Measurements from ENCODE around the gene GMDS. TPM values are rescaled to one million over a fixed set of nuclear protein-coding genes. Genes with fewer than 3 reads are reported as not detected.
"Not testable (repeated sequence)": the region's sequence is repeated elsewhere in the genome, so short reads cannot be mapped to it uniquely, and the experiment has no call there.

Gene GMDS
- total RNA-seq, 2 experiments from 2014 or later = 30.3 to 38.5 TPM

DNA sequence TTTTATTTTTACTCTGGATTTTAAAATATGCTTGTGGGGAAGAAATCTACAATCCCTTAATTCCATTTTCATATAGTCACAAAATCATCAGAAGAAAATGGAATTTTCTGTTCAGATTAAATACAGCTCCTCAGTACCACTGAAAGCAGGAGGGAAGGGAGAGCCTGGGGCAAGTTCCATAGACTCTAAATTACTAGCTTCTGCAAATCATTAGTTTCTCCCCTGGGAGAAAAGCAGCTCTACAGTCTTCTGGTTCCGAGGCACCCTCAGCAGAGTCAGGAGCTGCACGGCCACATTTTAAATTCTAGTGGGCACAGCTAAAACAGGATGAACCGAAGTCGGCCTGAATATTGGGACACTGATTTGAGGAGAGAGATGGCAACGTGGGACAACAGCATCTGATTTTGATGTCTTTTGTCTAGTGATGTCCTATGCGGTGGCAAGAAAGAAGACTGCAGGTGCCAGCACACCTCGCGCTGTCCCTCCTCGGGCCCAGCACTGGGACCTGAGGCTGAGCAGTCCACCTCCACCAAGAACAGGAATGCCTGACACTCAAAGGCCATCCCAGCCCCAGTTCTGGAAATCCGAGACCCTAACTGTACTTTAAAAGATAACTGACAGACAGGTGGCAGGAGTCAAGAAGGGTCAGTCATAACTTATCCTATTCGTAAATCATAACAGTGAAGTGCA lies 545.0 kb downstream of the GMDS start:
- Mint-ChIP-seq H3K36me3 (ENCODE audit: low read depth) (no peaks in the 10 kb centered on the region), H3K4me3 (no peak overlapping the region), H3K27ac (no peak overlapping the region), H3K27me3 (ENCODE audit: low read depth) (no peaks in the 10 kb centered on the region), H3K4me1 (ENCODE audit: low read depth) (no peaks in the 10 kb centered on the region), H3K9me3 (ENCODE audit: insufficient read depth) (no peaks in the 10 kb centered on the region)
- ChIA-PET POLR2A (no interaction called here), CTCF (no interaction called here)
- ATAC-seq = no peak
- no peak for DNase-seq

DNA sequence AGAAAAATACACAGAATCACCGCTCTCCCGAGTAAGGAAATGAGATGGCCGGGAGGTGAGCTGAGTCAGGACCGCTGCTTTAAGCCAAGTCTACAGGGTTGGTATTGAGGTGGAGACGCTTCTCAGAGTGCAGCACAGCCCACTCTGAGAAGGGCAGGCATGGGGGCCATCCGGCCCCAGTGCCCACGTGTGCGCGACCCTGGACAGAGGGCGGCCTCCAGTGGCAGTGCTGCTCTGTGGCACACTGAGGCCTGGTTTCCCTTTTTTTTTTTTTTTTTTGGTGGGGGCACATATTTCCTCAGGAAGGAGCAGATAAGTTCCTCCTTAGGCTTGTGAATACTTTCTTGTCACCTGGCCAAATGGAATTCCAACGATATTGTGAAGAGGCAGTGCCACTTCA lies 546.9 kb downstream of the GMDS start:
- Mint-ChIP-seq H3K36me3 (ENCODE audit: low read depth) (no peaks in the 10 kb centered on the region), H3K4me1 (ENCODE audit: low read depth) (no peaks in the 10 kb centered on the region), H3K9me3 (ENCODE audit: insufficient read depth) (no peaks in the 10 kb centered on the region), H3K27me3 (ENCODE audit: low read depth) (no peaks in the 10 kb centered on the region), H3K27ac (no peak overlapping the region), H3K4me3 (no peak overlapping the region)
- DNase-seq = no peak
- CTCF ChIA-PET = no interaction called here
- no peak for ATAC-seq
- POLR2A ChIA-PET = no interaction called here

DNA sequence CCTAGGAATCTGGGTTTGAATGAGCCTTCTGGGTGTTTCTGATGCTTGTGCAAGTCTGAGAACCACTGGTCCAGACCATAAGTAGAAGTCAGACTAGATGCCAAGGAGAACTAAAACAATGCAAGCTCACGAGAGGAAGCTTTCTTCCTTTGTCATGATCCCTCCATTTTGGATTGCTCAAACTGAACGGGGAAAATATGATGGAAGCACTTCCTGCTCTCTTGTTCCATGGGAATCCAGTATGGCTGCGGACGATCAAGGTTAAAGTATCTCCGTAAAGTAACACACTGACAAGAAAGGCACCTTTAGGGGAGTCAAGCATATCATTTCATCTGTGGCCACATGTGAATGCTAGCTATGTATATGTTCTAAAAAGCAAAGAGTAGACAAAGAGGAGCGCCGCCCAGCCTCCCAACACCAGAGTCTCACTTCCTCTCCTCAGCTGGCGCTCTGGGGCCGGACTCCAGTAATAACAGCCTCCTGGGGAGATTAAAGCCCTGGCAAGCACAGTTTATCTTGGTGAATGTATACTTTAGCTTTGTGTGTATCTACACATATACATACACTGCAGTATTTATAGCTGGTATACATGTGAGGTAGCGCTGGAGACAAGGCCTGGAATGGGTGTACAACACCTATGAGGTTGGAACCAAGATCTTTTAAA lies 547.6 kb downstream of the GMDS start:
- DNase-seq = no peak
- Mint-ChIP-seq H3K9me3 (ENCODE audit: insufficient read depth) (no peaks in the 10 kb centered on the region), H3K27me3 (ENCODE audit: low read depth) (no peaks in the 10 kb centered on the region), H3K27ac (no peak overlapping the region), H3K36me3 (ENCODE audit: low read depth) (no peaks in the 10 kb centered on the region), H3K4me1 (ENCODE audit: low read depth) (no peaks in the 10 kb centered on the region), H3K4me3 (no peak overlapping the region)
- ChIA-PET POLR2A (no interaction called here), CTCF (interaction anchor here (0.9 kb wide), 1 partner anchor 10 kb away, joined by 3 read pairs; no protein-coding TSS in a partner anchor)
- ATAC-seq = no peak

DNA sequence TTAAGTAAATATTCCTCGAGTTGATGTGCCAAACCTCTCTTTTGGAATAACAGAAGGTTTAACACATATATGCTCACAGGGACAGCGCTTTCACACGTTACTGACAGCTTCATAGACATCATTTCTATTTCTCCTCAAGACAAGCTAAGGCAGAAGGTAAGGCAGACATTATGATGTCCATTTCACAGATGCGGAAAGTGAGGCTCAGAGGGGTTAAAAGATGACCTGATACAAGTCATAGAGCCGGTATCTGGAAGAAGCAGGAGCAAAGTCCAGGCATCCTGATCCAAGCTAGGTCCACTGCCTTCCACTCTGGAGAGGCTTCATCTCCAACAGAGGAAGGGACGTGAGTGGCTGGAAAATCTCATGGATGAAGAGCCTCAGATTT lies 548.9 kb downstream of the GMDS start:
- no peaks in the 10 kb centered on the region for H3K36me3 Mint-ChIP-seq (ENCODE audit: low read depth)
- DNase-seq (no peak), ATAC-seq (no peak)
- CTCF ChIA-PET = no interaction called here
- H3K4me1 Mint-ChIP-seq (ENCODE audit: low read depth) = no peaks in the 10 kb centered on the region
- H3K27me3 Mint-ChIP-seq (ENCODE audit: low read depth) = no peaks in the 10 kb centered on the region
- POLR2A ChIA-PET = no interaction called here
- H3K9me3 Mint-ChIP-seq (ENCODE audit: insufficient read depth) = peaks cover 5% of the 10 kb centered on the region
- H3K4me3 Mint-ChIP-seq = no peak overlapping the region
- no peak overlapping the region for H3K27ac Mint-ChIP-seq

DNA sequence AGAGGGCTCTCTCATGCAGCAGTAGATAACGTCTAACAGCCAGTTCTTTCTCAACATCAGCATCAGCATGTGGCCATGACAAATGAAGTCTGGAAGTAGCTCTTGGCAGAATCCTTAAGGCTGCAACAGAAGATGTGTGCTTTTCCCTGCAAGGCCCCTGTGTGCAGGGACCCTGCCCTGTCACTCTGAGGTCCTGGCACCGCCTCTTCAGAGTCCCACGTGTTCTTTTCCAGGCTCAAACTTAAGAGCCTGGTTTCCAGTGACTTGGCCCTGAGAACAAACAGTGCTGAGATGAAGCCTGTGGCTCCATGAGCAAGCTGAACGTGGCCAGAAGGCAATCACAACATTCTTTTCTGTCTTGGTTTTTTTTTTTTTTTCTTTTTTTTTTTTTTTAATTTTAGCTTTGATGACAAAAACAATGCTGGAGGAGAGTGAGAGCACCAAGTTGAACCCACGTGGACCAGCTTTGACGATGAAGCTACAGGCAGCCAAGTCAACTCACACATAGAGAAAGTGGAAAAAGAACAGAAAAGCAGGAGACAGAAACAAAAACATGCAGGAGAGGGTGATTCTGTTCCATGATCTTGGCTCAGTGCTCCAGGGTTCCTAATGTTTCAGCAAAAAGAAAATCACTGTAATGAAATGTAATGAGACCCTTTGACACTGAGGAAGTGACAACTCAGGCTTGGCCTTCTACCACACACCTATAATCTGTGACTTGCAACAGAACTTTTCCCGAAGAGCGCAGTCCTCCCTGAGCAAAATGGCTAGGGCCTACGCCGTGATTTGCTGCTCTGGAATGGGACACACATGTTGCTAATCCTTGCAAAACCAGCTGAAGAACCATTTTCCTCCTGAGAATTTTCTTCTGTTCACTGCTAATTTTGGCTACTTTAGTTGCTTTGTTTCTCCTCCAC lies 549.6 kb downstream of the GMDS start:
- H3K9me3 Mint-ChIP-seq (ENCODE audit: insufficient read depth) = peaks cover 5% of the 10 kb centered on the region
- H3K4me1 Mint-ChIP-seq (ENCODE audit: low read depth) = no peaks in the 10 kb centered on the region
- H3K27ac Mint-ChIP-seq = no peak overlapping the region
- no peaks in the 10 kb centered on the region for H3K27me3 Mint-ChIP-seq (ENCODE audit: low read depth)
- ChIA-PET CTCF (no interaction called here), POLR2A (no interaction called here)
- DNase-seq (no peak), ATAC-seq (no peak)
- no peak overlapping the region for H3K4me3 Mint-ChIP-seq
- no peaks in the 10 kb centered on the region for H3K36me3 Mint-ChIP-seq (ENCODE audit: low read depth)

DNA sequence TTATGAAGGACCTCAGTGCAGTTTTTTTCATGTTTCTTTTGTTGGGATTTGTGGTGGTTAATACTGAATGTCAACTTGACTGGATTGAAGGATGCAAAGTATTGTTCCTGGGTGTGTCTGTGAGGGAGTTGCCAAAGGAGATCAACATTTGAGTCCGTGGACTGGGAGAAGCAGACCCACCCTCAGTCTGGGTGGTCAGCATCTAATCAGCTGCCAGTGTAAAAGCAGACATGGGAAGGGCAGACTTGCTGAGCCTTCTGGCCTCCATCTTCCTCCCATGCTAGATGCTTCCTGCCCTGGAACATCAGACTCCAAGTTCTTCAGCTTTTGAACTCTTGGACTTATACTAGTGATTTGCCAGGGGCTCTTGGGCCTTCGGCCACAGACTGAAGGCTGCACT lies 553.6 kb downstream of the GMDS start:
- DNase-seq; CTCF ChIA-PET; H3K9me3 Mint-ChIP-seq (ENCODE audit: insufficient read depth); H3K4me3 Mint-ChIP-seq; H3K36me3 Mint-ChIP-seq (ENCODE audit: low read depth); H3K27ac Mint-ChIP-seq; H3K27me3 Mint-ChIP-seq (ENCODE audit: low read depth); ATAC-seq; H3K4me1 Mint-ChIP-seq (ENCODE audit: low read depth): not testable (repeated sequence)
- POLR2A ChIA-PET = interaction anchor here (0.7 kb wide), 1 partner anchor 242 kb away, joined by 3 read pairs; no protein-coding TSS in a partner anchor

DNA sequence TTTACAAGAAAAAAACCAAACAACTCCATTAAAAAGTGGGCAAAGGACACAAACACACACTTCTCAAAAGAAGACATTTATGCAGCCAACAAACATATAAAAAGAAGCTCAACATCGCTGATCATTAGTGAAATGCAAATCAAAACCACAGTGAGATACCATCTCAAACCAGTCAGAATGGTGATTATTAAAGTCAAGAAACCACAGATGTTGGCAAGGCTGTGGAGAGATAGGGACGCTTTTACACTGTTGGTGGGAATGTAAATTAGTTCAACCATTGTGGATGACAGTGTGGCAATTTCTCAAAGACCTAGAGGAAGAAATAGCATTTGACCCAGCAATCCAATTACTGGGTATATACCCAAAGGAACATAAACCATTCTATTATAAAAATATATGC lies 554.7 kb downstream of the GMDS start:
- POLR2A ChIA-PET, CTCF ChIA-PET: not testable (repeated sequence)

DNA sequence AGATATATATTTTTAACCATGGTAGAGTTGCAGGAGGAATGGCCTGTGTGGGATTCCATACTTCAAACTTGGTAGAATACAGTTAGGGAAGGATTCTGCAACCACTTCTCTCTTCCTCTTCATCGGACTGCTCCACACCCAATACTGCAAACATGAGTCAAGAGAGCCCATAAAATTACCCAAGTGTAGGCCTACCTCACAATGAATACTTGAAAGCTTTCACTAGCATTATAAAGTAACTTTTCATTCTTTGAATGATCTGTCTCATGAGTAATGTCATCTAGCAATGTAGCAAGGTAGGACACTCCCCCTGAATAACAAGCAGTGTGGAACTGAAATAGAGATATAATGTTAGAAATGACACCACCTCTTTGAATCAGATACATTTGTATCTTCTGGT lies 556.3 kb downstream of the GMDS start:
- POLR2A ChIA-PET = no interaction called here
- Mint-ChIP-seq H3K4me3 (no peak overlapping the region), H3K27ac (no peak overlapping the region), H3K36me3 (ENCODE audit: low read depth) (no peaks in the 10 kb centered on the region), H3K9me3 (ENCODE audit: insufficient read depth) (peaks cover 5% of the 10 kb centered on the region), H3K27me3 (ENCODE audit: low read depth) (no peaks in the 10 kb centered on the region), H3K4me1 (ENCODE audit: low read depth) (no peaks in the 10 kb centered on the region)
- ATAC-seq (no peak), DNase-seq (no peak)
- CTCF ChIA-PET = no interaction called here

More for the DNA sequence above, 554.7 kb downstream of the GMDS start:
- not testable (repeated sequence) for H3K36me3 Mint-ChIP-seq (ENCODE audit: low read depth); DNase-seq; ATAC-seq; H3K27ac Mint-ChIP-seq; H3K27me3 Mint-ChIP-seq (ENCODE audit: low read depth); H3K4me3 Mint-ChIP-seq; H3K4me1 Mint-ChIP-seq (ENCODE audit: low read depth); H3K9me3 Mint-ChIP-seq (ENCODE audit: insufficient read depth)

DNA sequence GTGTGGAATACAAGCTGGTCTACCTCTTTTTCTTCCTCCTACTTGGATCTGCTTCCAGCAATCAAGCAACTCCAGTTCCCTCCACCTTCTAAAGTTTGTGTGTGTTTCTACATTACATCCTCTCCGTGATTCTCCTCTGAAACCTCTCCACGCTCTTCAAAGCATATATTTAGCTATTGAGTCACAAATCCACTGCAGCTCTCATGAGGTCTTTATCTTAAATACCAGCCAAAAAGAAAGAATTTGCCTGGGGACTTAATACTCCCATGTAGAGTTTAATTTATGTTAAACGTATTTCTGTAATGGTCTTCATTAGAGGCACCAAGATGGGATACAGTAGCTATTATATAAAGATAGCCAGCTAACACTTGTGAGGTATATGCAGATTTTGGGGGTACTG lies 557.0 kb downstream of the GMDS start:
- Mint-ChIP-seq H3K36me3 (ENCODE audit: low read depth) (no peaks in the 10 kb centered on the region), H3K9me3 (ENCODE audit: insufficient read depth) (peaks cover 5% of the 10 kb centered on the region), H3K4me3 (no peak overlapping the region), H3K4me1 (ENCODE audit: low read depth) (no peaks in the 10 kb centered on the region), H3K27ac (no peak overlapping the region), H3K27me3 (ENCODE audit: low read depth) (no peaks in the 10 kb centered on the region)
- CTCF ChIA-PET = no interaction called here
- ATAC-seq (no peak), DNase-seq (no peak)
- POLR2A ChIA-PET = no interaction called here

DNA sequence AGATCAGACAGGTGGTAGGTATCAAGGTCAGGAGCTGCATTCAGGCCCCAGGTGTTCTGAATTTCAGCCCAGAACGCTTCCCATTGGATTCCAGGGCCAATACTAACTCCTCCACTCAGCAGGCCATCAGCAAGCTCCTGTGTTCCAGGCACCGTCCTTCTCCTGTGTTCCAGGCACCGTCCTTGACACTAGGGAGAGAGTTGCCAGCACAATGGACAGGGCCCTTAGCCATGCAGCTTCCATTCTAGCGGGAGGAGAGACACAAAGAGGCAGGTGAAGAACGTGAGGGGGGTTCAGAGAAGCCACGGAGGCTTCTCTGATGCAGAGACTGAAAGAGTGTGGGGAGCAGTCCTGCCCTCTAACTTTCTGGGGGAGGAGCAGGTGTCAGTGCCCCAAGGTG lies 558.0 kb downstream of the GMDS start:
- H3K27ac Mint-ChIP-seq = no peak overlapping the region
- H3K36me3 Mint-ChIP-seq (ENCODE audit: low read depth) = no peaks in the 10 kb centered on the region
- no peak for DNase-seq
- POLR2A ChIA-PET = no interaction called here
- CTCF ChIA-PET = interaction anchor here (0.7 kb wide), 1 partner anchor 10 kb away, joined by 3 read pairs; no protein-coding TSS in a partner anchor
- ATAC-seq = no peak
- no peaks in the 10 kb centered on the region for H3K27me3 Mint-ChIP-seq (ENCODE audit: low read depth)
- H3K9me3 Mint-ChIP-seq (ENCODE audit: insufficient read depth) = peaks cover 1% of the 10 kb centered on the region
- no peaks in the 10 kb centered on the region for H3K4me1 Mint-ChIP-seq (ENCODE audit: low read depth)
- no peak overlapping the region for H3K4me3 Mint-ChIP-seq

DNA sequence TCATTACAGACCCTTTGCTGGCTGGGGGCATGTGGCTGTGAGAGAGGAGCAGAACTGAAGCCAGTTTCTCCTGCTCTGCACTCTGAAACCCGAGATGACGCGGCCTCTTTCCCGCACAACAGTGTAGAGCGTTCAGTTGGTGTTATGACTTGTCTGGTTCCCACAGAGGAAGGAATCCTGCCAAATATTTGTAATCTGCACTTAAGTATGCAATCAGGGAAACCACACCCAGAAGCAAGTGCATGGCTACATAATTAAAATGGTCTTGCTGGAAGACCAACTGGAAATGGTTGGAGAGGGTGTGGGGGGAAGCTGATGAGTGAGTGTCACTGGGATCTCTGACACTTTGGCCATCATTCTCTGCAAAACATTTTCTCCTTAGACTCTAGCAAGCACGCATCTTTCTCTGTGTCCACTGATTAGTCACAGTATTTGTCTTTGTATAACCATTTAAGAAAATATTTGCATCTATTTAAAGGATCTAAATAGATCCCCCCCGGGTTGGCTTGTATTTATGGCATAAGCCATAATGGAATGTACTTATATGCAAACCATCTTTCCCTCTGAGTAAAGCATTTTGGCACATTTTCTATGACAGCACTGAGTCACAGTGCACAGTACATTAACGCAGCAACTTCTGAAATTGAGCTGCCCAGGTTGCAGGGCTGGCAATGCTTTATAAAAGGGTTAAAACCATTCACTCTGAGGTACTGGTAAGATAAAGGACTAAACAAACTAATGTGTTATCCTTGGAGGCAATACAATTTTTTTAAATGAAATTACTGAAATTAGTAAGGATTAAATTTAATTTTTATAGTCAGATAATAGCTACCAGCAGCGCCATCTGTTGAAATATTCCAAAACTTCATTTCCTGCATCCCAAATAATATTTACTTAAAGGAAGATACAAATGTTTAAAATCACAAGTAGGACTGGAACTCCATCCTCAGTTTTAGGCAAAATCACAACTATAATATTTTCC lies 559.0 kb downstream of the GMDS start:
- ATAC-seq = no peak

More for the DNA sequence above, 559.0 kb downstream of the GMDS start:
- H3K9me3 Mint-ChIP-seq (ENCODE audit: insufficient read depth) = no peaks in the 10 kb centered on the region
- H3K36me3 Mint-ChIP-seq (ENCODE audit: low read depth) = no peaks in the 10 kb centered on the region
- no peak overlapping the region for H3K27ac Mint-ChIP-seq
- DNase-seq = no peak
- H3K27me3 Mint-ChIP-seq (ENCODE audit: low read depth) = no peaks in the 10 kb centered on the region
- no peak overlapping the region for H3K4me3 Mint-ChIP-seq
- no peaks in the 10 kb centered on the region for H3K4me1 Mint-ChIP-seq (ENCODE audit: low read depth)
- ChIA-PET POLR2A (interaction anchor here (0.7 kb wide), 1 partner anchor 434 kb away, joined by 3 read pairs; no protein-coding TSS in a partner anchor), CTCF (no interaction called here)

Measured in activated CD8-positive, alpha-beta T cell treated with anti-CD3 and anti-CD28 coated beads, Interleukin-2, amount 10 ng/mL, durations not matched to agents 7 days and 5 days (primary cell).